IMR-90 (cell line): ENCODE measurements around the gene HAUS7. TPM values are rescaled to one million over a fixed set of nuclear protein-coding genes. Genes with fewer than 3 reads are reported as not detected.

Source experiments
- ATAC-seq: fragments of 200-7000 bp; cut with Tn5 transposase; 2 replicates; pipeline ENCODE4 v1.9.1; 2020; ENCODE audit warnings: low read depth, mild to moderate bottlenecking, moderate library complexity
- BruUV-seq: library from RNA; stranded (reverse); fragments of 400-500 nt; replicated peaks from 2 replicates; lab custom pipeline; 2021; lab: Mats Ljungman, UMichigan
- CTCF ChIA-PET: fragments of 300-600 bp; formaldehyde crosslinking; extraction: SDS; loops from one replicate; lab custom pipeline; 2021; ENCODE audit warnings: antibody characterized with exemption; lab: Yijun Ruan, JAX
- POLR2A ChIA-PET: fragments of 300-600 bp; sonication (Branson Sonifier 250); formaldehyde crosslinking; loops from one replicate; lab custom pipeline; 2022; ENCODE audit warnings: antibody characterized with exemption; ENCODE audit not compliant: unreplicated experiment; lab: Charles Lee
- DNase-seq: peaks from one replicate; pipeline ENCODE4 v3.0.0; 2013
- H2AFZ ChIP-seq: replicated peaks from 2 replicates; pipeline ENCODE3; 2013; ENCODE audit warnings: low read length, mild to moderate bottlenecking; ENCODE audit not compliant: poor library complexity
- H2AK5ac ChIP-seq: 2 replicates; pipeline ENCODE4 v1.6.1; 2013; ENCODE audit warnings: low read depth, low read length, inconsistent platforms
- H2AK9ac ChIP-seq: replicated peaks from 2 replicates; pipeline ENCODE3; 2013; ENCODE audit warnings: mild to moderate bottlenecking, low read depth, low read length, moderate library complexity; ENCODE audit not compliant: poor library complexity
- H2BK120ac ChIP-seq: 2 replicates; pipeline ENCODE4 v1.6.1; 2013; ENCODE audit warnings: low read depth, low read length, inconsistent platforms
- H2BK15ac ChIP-seq: 3 replicates; pipeline ENCODE4 v1.6.1; 2013; ENCODE audit warnings: low read depth, low read length, inconsistent platforms
- H2BK20ac ChIP-seq: 2 replicates; pipeline ENCODE4 v1.6.1; 2013; ENCODE audit warnings: low read depth, mild to moderate bottlenecking, inconsistent platforms, low read length, moderate library complexity
- H2BK5ac ChIP-seq: 2 replicates; pipeline ENCODE4 v1.6.1; 2013; ENCODE audit warnings: mild to moderate bottlenecking, low read depth, low read length, inconsistent platforms; ENCODE audit not compliant: poor library complexity, severe bottlenecking
- H3K14ac ChIP-seq: replicated peaks from 2 replicates; pipeline ENCODE4 v1.6.1; 2013; ENCODE audit warnings: low read depth, low read length, inconsistent platforms
- H3K18ac ChIP-seq: 2 replicates; pipeline ENCODE4 v1.6.1; 2013; ENCODE audit warnings: low read depth, low read length, control low read depth
- H3K23ac ChIP-seq: 2 replicates; pipeline ENCODE4 v1.6.1; 2013; ENCODE audit warnings: low read depth, low read length, inconsistent platforms
- H3K27ac ChIP-seq: 2 replicates; pipeline ENCODE4 v1.5.1; 2013; ENCODE audit warnings: mild to moderate bottlenecking, control low read depth, low read length; ENCODE audit not compliant: insufficient read depth
- H3K27me3 ChIP-seq: 2 replicates; pipeline ENCODE4 v1.6.1; 2013; ENCODE audit warnings: low read length; ENCODE audit not compliant: control insufficient read depth, insufficient read depth
- H3K36me3 ChIP-seq: 2 replicates; pipeline ENCODE4 v1.6.1; 2013; ENCODE audit warnings: low read length, mixed read lengths; ENCODE audit not compliant: control insufficient read depth, insufficient read depth
- H3K4ac ChIP-seq: 2 replicates; pipeline ENCODE4 v1.6.1; 2013; ENCODE audit warnings: low read depth, low read length, inconsistent platforms
- H3K4me1 ChIP-seq: 2 replicates; pipeline ENCODE4 v1.6.1; 2013; ENCODE audit warnings: low read length, mixed read lengths; ENCODE audit not compliant: control insufficient read depth, insufficient read depth
- H3K4me2 ChIP-seq: 2 replicates; pipeline ENCODE4 v1.6.1; 2013; ENCODE audit warnings: low read depth, mild to moderate bottlenecking, control low read depth, low read length, moderate library complexity
- H3K4me3 ChIP-seq: 2 replicates; pipeline ENCODE4 v1.5.1; 2013; ENCODE audit warnings: low read depth, mild to moderate bottlenecking, control low read depth, low read length, moderate library complexity; ENCODE audit not compliant: insufficient read depth
- H3K56ac ChIP-seq: 2 replicates; pipeline ENCODE4 v1.6.1; 2013; ENCODE audit warnings: low read length, inconsistent platforms; ENCODE audit not compliant: insufficient read depth; ENCODE audit errors: extremely low read depth
- H3K79me1 ChIP-seq, 2 experiments: 2 replicates each; pipeline ENCODE4 v1.6.1; 2013; ENCODE audit warnings: low read length in 2 of 2, inconsistent platforms in 1 of 2, low read depth in 1 of 2
- H3K9ac ChIP-seq: 2 replicates; pipeline ENCODE4 v1.6.1; 2013; ENCODE audit warnings: low read depth, low read length, control low read depth
- H3K9me1 ChIP-seq: 2 replicates; pipeline ENCODE4 v1.6.1; 2013; ENCODE audit warnings: low read length, inconsistent platforms; ENCODE audit not compliant: insufficient read depth
- H3K9me3 ChIP-seq: 2 replicates; pipeline ENCODE4 v1.6.1; 2013; ENCODE audit warnings: low read length; ENCODE audit not compliant: control insufficient read depth, insufficient read depth
- H4K20me1 ChIP-seq: 2 replicates; pipeline ENCODE4 v1.6.1; 2013; ENCODE audit warnings: low read length, inconsistent platforms; ENCODE audit not compliant: insufficient read depth
- H4K5ac ChIP-seq: 2 replicates; pipeline ENCODE4 v1.6.1; 2013; ENCODE audit warnings: mild to moderate bottlenecking, low read depth, low read length, control low read depth
- H4K8ac ChIP-seq, 2 experiments: 2 replicates each; pipeline ENCODE4 v1.6.1; 2013; ENCODE audit warnings: low read depth in 2 of 2, low read length in 2 of 2, control low read depth in 1 of 2, inconsistent platforms in 1 of 2
- H4K91ac ChIP-seq: 2 replicates; pipeline ENCODE4 v1.6.1; 2013; ENCODE audit warnings: low read depth, low read length, inconsistent platforms; ENCODE audit not compliant: insufficient read depth
- BHLHE40 ChIP-seq: fragments of 150-350 bp; IDR thresholded peaks from 2 replicates; pipeline ENCODE4 v1.6.1; 2016; ENCODE audit warnings: mild to moderate bottlenecking, low read depth, low read length
- CHD1 ChIP-seq: IDR thresholded peaks from 2 replicates; pipeline ENCODE4 v1.6.1; 2012; ENCODE audit warnings: low read depth, low read length, improper control_type of control experiment
- CTCF ChIP-seq: conservative IDR thresholded peaks from 2 replicates; pipeline ENCODE4 v1.5.1; 2012; ENCODE audit warnings: mild to moderate bottlenecking, low read depth, low read length, improper control_type of control experiment
- MAFK ChIP-seq: IDR thresholded peaks from 2 replicates; pipeline ENCODE4 v1.6.1; 2012; ENCODE audit warnings: low read depth, low read length, improper control_type of control experiment
- MXI1 ChIP-seq: IDR thresholded peaks from 2 replicates; pipeline ENCODE4 v1.6.1; 2012; ENCODE audit warnings: low read depth, mild to moderate bottlenecking, low read length, moderate library complexity, borderline replicate concordance
- NFE2L2 ChIP-seq: fragments of 150-350 bp; IDR thresholded peaks from 2 replicates; pipeline ENCODE4 v1.6.1; 2016; ENCODE audit warnings: low read depth, mild to moderate bottlenecking, low read length
- RFX5 ChIP-seq: IDR thresholded peaks from 2 replicates; pipeline ENCODE4 v1.8.0; 2012; ENCODE audit warnings: low read depth, mild to moderate bottlenecking, low read length, moderate library complexity
- WGBS, 2 experiments: methylation state at CpG; one replicate each; pipeline versions ENCODE4 v1.1.5 to v1.1.7; 2013; ENCODE audit warnings: missing lambda C conversion rate in 2 of 2; ENCODE audit not compliant: insufficient read length in 1 of 2; ENCODE audit errors: extremely low coverage in 2 of 2; 5-methylcytosine and 5-hydroxymethylcytosine counted together
- dilution Hi-C: fragments of 300-500 bp; cut with HindIII; formaldehyde crosslinking; loops from one replicate; pipeline ENCODE4 v1.14.3; 2018; ENCODE audit warnings: low sequenced_read_pairs; ENCODE audit not compliant: unreplicated experiment
- in situ Hi-C: fragments of 300-500 bp; cut with MboI; formaldehyde crosslinking; loops from 3 replicates; pipeline ENCODE4 v1.14.3; 2019; ENCODE audit warnings: low sequenced_read_pairs, inconsistent platforms, mixed read lengths
- intact Hi-C: fragments of 100-400 bp; cut with micrococcal nuclease; formaldehyde crosslinking; loops from 2 replicates; pipeline ENCODE4 v1.10.0; 2022
- polyA plus RNA-seq, 3 experiments: library from polyadenylated mRNA; depleted of rRNA; stranded (reverse); fragments of >200 nt; gene quantifications; 2 replicates each; pipeline ENCODE4 v1.2.3, GENCODE V29; 2012; ENCODE audit warnings: low replicate concordance in 1 of 3
- total RNA-seq: library from RNA; depleted of rRNA; stranded (reverse); fragments of >200 nt; gene quantifications from 2 replicates; pipeline ENCODE4 v1.2.3, GENCODE V29; 2012
- TF ChIP-seq, protein P1 (sequence below): fragments of 150-350 bp; IDR thresholded peaks from 2 replicates; pipeline ENCODE4 v1.6.1; 2017; ENCODE audit warnings: mild to moderate bottlenecking, antibody characterized with exemption, low read length, low read depth
- TF ChIP-seq, protein P2 (sequence below): fragments of 150-350 bp; IDR thresholded peaks from 2 replicates; pipeline ENCODE4 v1.6.1; 2016; ENCODE audit warnings: low read depth, mild to moderate bottlenecking, low read length, moderate library complexity, borderline replicate concordance

The HAUS7 gene
- total and polyA plus RNA-seq, 2 of the 4 experiments (the other 2 are of a cell fraction), result 10.8 to 25.9 TPM

- no peak overlapping the region for H3K14ac ChIP-seq
- WGBS, 2 experiments, result no CpG with 5 or more reads among the region's 6 CpGs
- intact Hi-C loops (no loop called here), in situ Hi-C loops (no loop called here), dilution Hi-C loops (no loop called here)
- no peak overlapping the region for H3K4ac ChIP-seq
- no peak overlapping the region for H2AFZ ChIP-seq
- DNase-seq, result no peak
- no peaks in the 10 kb centered on the region for H3K9me1 ChIP-seq
- H2BK5ac ChIP-seq, result no peak overlapping the region
- H2BK120ac ChIP-seq, result no peak overlapping the region
- H3K9me3 ChIP-seq, result peaks cover 12% of the 10 kb centered on the region
- no peak overlapping the region for H2AK5ac ChIP-seq
- H3K56ac ChIP-seq, result no peak overlapping the region
- H4K5ac ChIP-seq, result no peak overlapping the region
- H2AK9ac ChIP-seq, result no peak overlapping the region
- POLR2A ChIA-PET, result no interaction called here
- TF ChIP-seq MXI1 (no peak), BHLHE40 (no peak), CHD1 (no peak), CTCF (no peak), RFX5 (no peak), NFE2L2 (no peak), MAFK (no peak)
- TF ChIP-seq, protein P1, sequence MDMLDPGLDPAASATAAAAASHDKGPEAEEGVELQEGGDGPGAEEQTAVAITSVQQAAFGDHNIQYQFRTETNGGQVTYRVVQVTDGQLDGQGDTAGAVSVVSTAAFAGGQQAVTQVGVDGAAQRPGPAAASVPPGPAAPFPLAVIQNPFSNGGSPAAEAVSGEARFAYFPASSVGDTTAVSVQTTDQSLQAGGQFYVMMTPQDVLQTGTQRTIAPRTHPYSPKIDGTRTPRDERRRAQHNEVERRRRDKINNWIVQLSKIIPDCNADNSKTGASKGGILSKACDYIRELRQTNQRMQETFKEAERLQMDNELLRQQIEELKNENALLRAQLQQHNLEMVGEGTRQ, result no peak
- TF ChIP-seq, protein P2, sequence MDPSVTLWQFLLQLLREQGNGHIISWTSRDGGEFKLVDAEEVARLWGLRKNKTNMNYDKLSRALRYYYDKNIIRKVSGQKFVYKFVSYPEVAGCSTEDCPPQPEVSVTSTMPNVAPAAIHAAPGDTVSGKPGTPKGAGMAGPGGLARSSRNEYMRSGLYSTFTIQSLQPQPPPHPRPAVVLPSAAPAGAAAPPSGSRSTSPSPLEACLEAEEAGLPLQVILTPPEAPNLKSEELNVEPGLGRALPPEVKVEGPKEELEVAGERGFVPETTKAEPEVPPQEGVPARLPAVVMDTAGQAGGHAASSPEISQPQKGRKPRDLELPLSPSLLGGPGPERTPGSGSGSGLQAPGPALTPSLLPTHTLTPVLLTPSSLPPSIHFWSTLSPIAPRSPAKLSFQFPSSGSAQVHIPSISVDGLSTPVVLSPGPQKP, result no peak
- no peak overlapping the region for H4K91ac ChIP-seq
- no peaks in the 10 kb centered on the region for H3K4me1 ChIP-seq
- H3K4me3 ChIP-seq, result no peak overlapping the region
- no peak overlapping the region for H3K27ac ChIP-seq
- H4K20me1 ChIP-seq, result no peaks in the 10 kb centered on the region
- ATAC-seq, result no peak
- no peaks in the 10 kb centered on the region for H3K36me3 ChIP-seq
- no peak overlapping the region for H3K9ac ChIP-seq
- no peak overlapping the region for H4K8ac ChIP-seq
- BruUV-seq, result no TSS peak
- no peak overlapping the region for H2BK15ac ChIP-seq
- no peaks in the 10 kb centered on the region for H3K79me1 ChIP-seq
- H3K18ac ChIP-seq, result no peak overlapping the region
- H3K27me3 ChIP-seq, result peaks cover 4% of the 10 kb centered on the region; the same call in 1 of the 2 replicates
- CTCF ChIA-PET, result no interaction called here
- no peak overlapping the region for H3K4me2 ChIP-seq
- H3K23ac ChIP-seq, result no peak overlapping the region
- H2BK20ac ChIP-seq, result no peak overlapping the region
These were observed 39.6 kb downstream of the HAUS7 start for GRCh38 chrX:153430796-153431195.
